Measurements from ENCODE around the gene NFATC1.
A peak's percentile ranks its signal among the peaks of the same experiment; 100 is the strongest.

Gene NFATC1

GRCh38 chr18:79455261-79455660 is 59.5 kb downstream of the NFATC1 start:
- Histone ChIP-seq H3K4ac (ENCODE audit: low read length) (peak overlapping the region; percentile 23), H3K4me3 (ENCODE audit: low read length in 2 of 2) (no peak overlapping the region), H3K79me1 (ENCODE audit: low read depth, low read length) (peaks cover 1% of the 10 kb centered on the region), H4K91ac (ENCODE audit: low read depth, low read length, poor library complexity) (no peak overlapping the region), H3K36me3 (replicated peaks in 1 of 2; ENCODE audit: control insufficient read depth in 2 of 2, insufficient read depth in 2 of 2, low read length in 2 of 2) (no peaks in the 10 kb centered on the region), H2BK12ac (ENCODE audit: low read length) (no peak overlapping the region), H2AK5ac (ENCODE audit: low read depth, low read length) (peak overlapping the region; percentile 91), H2BK15ac (ENCODE audit: low read length) (no peak overlapping the region), H3K14ac (ENCODE audit: low read length) (peak overlapping the region; percentile 2), H3K9ac (ENCODE audit: low read depth, low read length, poor library complexity) (no peak overlapping the region), H4K8ac (ENCODE audit: low read depth, low read length) (no peak overlapping the region), H2AFZ (ENCODE audit: low read length) (no peak overlapping the region), H3K9me3 (replicated peaks in 1 of 2; ENCODE audit: control insufficient read depth in 2 of 2, insufficient read depth in 1 of 2, low read depth in 1 of 2, low read length in 2 of 2) (no peaks in the 10 kb centered on the region), H3K27me3 (ENCODE audit: control insufficient read depth in 3 of 3, insufficient read depth in 3 of 3, low read depth in 1 of 3, low read length in 3 of 3) (no peaks in the 10 kb centered on the region), H2BK120ac (ENCODE audit: low read depth, low read length) (no peak overlapping the region), H3K18ac (ENCODE audit: low read length) (peak overlapping the region; percentile 2), H3K4me2 (ENCODE audit: insufficient read depth, low read length, poor library complexity, severe bottlenecking) (no peak overlapping the region), H2BK5ac (ENCODE audit: low read length) (peak overlapping the region; percentile 48), H3K23ac (ENCODE audit: low read depth, low read length, poor library complexity) (no peak overlapping the region), H3K4me1 (ENCODE audit: control insufficient read depth in 2 of 2, insufficient read depth in 1 of 2, low read depth in 1 of 2, low read length in 2 of 2) (peaks cover 0 to 10% of the 10 kb centered on the region in 2 donors), H3K27ac (replicated peaks; ENCODE audit: low read length) (no peak overlapping the region)
- no CpG with 5 or more reads among the region's 26 CpGs for WGBS, 2 donors (ENCODE audit: extremely low coverage in 2 of 2, insufficient read length in 2 of 2, insufficient replicate concordance in 1 of 2)
- no peak for DNase-seq (ENCODE audit: low spot score)

GRCh38 chr18:79456105-79456980 is 60.6 kb downstream of the NFATC1 start:
- no peak overlapping the region for H2BK12ac ChIP-seq (ENCODE audit: low read length)
- no peak for DNase-seq (ENCODE audit: low spot score)
- no peaks in the 10 kb centered on the region for H3K9me3 ChIP-seq (replicated peaks in 1 of 2; ENCODE audit: control insufficient read depth in 2 of 2, insufficient read depth in 1 of 2, low read depth in 1 of 2, low read length in 2 of 2)
- peaks cover 1% of the 10 kb centered on the region for H3K79me1 ChIP-seq (ENCODE audit: low read depth, low read length)
- no peak overlapping the region for H2AFZ ChIP-seq (ENCODE audit: low read length)
- peak overlapping the region; percentile 91 for H2AK5ac ChIP-seq (ENCODE audit: low read depth, low read length)
- no peak overlapping the region for H3K4me3 ChIP-seq (ENCODE audit: low read length in 2 of 2)
- H3K27ac ChIP-seq (replicated peaks; ENCODE audit: low read length): no peak overlapping the region
- H2BK120ac ChIP-seq (ENCODE audit: low read depth, low read length): no peak overlapping the region
- no peak overlapping the region for H4K8ac ChIP-seq (ENCODE audit: low read depth, low read length)
- no peaks in the 10 kb centered on the region for H3K36me3 ChIP-seq (replicated peaks in 1 of 2; ENCODE audit: control insufficient read depth in 2 of 2, insufficient read depth in 2 of 2, low read length in 2 of 2)
- peak overlapping the region; percentile 75 for H3K23ac ChIP-seq (ENCODE audit: low read depth, low read length, poor library complexity)
- no peak overlapping the region for H3K9ac ChIP-seq (ENCODE audit: low read depth, low read length, poor library complexity)
- peak overlapping the region; percentile 57 for H3K18ac ChIP-seq (ENCODE audit: low read length)
- no peak overlapping the region for H4K91ac ChIP-seq (ENCODE audit: low read depth, low read length, poor library complexity)
- no CpG with 5 or more reads among the region's 37 CpGs for WGBS, 2 donors (ENCODE audit: extremely low coverage in 2 of 2, insufficient read length in 2 of 2, insufficient replicate concordance in 1 of 2)
- peak overlapping the region; percentile 13 for H2BK5ac ChIP-seq (ENCODE audit: low read length)
- H2BK15ac ChIP-seq (ENCODE audit: low read length): peak overlapping the region; percentile 30
- no peak overlapping the region for H3K4me2 ChIP-seq (ENCODE audit: insufficient read depth, low read length, poor library complexity, severe bottlenecking)
- no peak overlapping the region for H3K4ac ChIP-seq (ENCODE audit: low read length)
- H3K14ac ChIP-seq (ENCODE audit: low read length): no peak overlapping the region
- H3K4me1 ChIP-seq (ENCODE audit: control insufficient read depth in 2 of 2, insufficient read depth in 1 of 2, low read depth in 1 of 2, low read length in 2 of 2): peaks cover 0 to 10% of the 10 kb centered on the region in 2 donors
- H3K27me3 ChIP-seq (ENCODE audit: control insufficient read depth in 3 of 3, insufficient read depth in 3 of 3, low read depth in 1 of 3, low read length in 3 of 3): no peaks in the 10 kb centered on the region

- Histone ChIP-seq H2AFZ (ENCODE audit: low read length) (no peak overlapping the region), H3K36me3 (replicated peaks in 1 of 2; ENCODE audit: control insufficient read depth in 2 of 2, insufficient read depth in 2 of 2, low read length in 2 of 2) (no peaks in the 10 kb centered on the region), H4K8ac (ENCODE audit: low read depth, low read length) (no peak overlapping the region), H2AK5ac (ENCODE audit: low read depth, low read length) (no peak overlapping the region), H3K27me3 (ENCODE audit: control insufficient read depth in 3 of 3, insufficient read depth in 3 of 3, low read depth in 1 of 3, low read length in 3 of 3) (no peaks in the 10 kb centered on the region), H3K23ac (ENCODE audit: low read depth, low read length, poor library complexity) (no peak overlapping the region), H2BK5ac (ENCODE audit: low read length) (no peak overlapping the region), H3K9me3 (replicated peaks in 1 of 2; ENCODE audit: control insufficient read depth in 2 of 2, insufficient read depth in 1 of 2, low read depth in 1 of 2, low read length in 2 of 2) (no peaks in the 10 kb centered on the region), H2BK12ac (ENCODE audit: low read length) (no peak overlapping the region), H3K27ac (replicated peaks; ENCODE audit: low read length) (no peak overlapping the region), H3K4me1 (ENCODE audit: control insufficient read depth in 2 of 2, insufficient read depth in 1 of 2, low read depth in 1 of 2, low read length in 2 of 2) (peaks cover 0 to 10% of the 10 kb centered on the region in 2 donors), H3K4me2 (ENCODE audit: insufficient read depth, low read length, poor library complexity, severe bottlenecking) (no peak overlapping the region), H3K18ac (ENCODE audit: low read length) (no peak overlapping the region), H3K14ac (ENCODE audit: low read length) (no peak overlapping the region), H3K4me3 (ENCODE audit: low read length in 2 of 2) (no peak overlapping the region), H2BK15ac (ENCODE audit: low read length) (no peak overlapping the region), H3K9ac (ENCODE audit: low read depth, low read length, poor library complexity) (no peak overlapping the region), H2BK120ac (ENCODE audit: low read depth, low read length) (no peak overlapping the region), H4K91ac (ENCODE audit: low read depth, low read length, poor library complexity) (no peak overlapping the region), H3K79me1 (ENCODE audit: low read depth, low read length) (peaks cover 1% of the 10 kb centered on the region), H3K4ac (ENCODE audit: low read length) (no peak overlapping the region)
- WGBS, 2 donors (ENCODE audit: extremely low coverage in 2 of 2, insufficient read length in 2 of 2, insufficient replicate concordance in 1 of 2): no CpG with 5 or more reads among the region's 12 CpGs
- DNase-seq (ENCODE audit: low spot score): no peak
Measured at GRCh38 chr18:79457239-79457638, 61.5 kb downstream of the NFATC1 start.

- Histone ChIP-seq H3K27me3 (ENCODE audit: control insufficient read depth in 3 of 3, insufficient read depth in 3 of 3, low read depth in 1 of 3, low read length in 3 of 3) (no peaks in the 10 kb centered on the region), H3K4me3 (ENCODE audit: low read length in 2 of 2) (peak overlapping the region in 1 of 2 donors; percentile 0), H2BK15ac (ENCODE audit: low read length) (peak overlapping the region; percentile 99), H3K27ac (replicated peaks; ENCODE audit: low read length) (no peak overlapping the region), H2BK5ac (ENCODE audit: low read length) (peak overlapping the region; percentile 98), H4K8ac (ENCODE audit: low read depth, low read length) (peak overlapping the region; percentile 48), H3K4me2 (ENCODE audit: insufficient read depth, low read length, poor library complexity, severe bottlenecking) (no peak overlapping the region), H3K14ac (ENCODE audit: low read length) (peak overlapping the region; percentile 94), H3K4ac (ENCODE audit: low read length) (peak overlapping the region; percentile 98), H4K91ac (ENCODE audit: low read depth, low read length, poor library complexity) (peak overlapping the region; percentile 92), H2BK12ac (ENCODE audit: low read length) (peak overlapping the region; percentile 100), H2BK120ac (ENCODE audit: low read depth, low read length) (peak overlapping the region; percentile 81), H3K9ac (ENCODE audit: low read depth, low read length, poor library complexity) (no peak overlapping the region), H3K9me3 (replicated peaks in 1 of 2; ENCODE audit: control insufficient read depth in 2 of 2, insufficient read depth in 1 of 2, low read depth in 1 of 2, low read length in 2 of 2) (no peaks in the 10 kb centered on the region), H2AFZ (ENCODE audit: low read length) (no peak overlapping the region), H3K36me3 (replicated peaks in 1 of 2; ENCODE audit: control insufficient read depth in 2 of 2, insufficient read depth in 2 of 2, low read length in 2 of 2) (no peaks in the 10 kb centered on the region), H2AK5ac (ENCODE audit: low read depth, low read length) (peak overlapping the region; percentile 100), H3K4me1 (ENCODE audit: control insufficient read depth in 2 of 2, insufficient read depth in 1 of 2, low read depth in 1 of 2, low read length in 2 of 2) (peaks cover 0 to 10% of the 10 kb centered on the region in 2 donors), H3K18ac (ENCODE audit: low read length) (peak overlapping the region; percentile 96), H3K79me1 (ENCODE audit: low read depth, low read length) (peaks cover 1% of the 10 kb centered on the region), H3K23ac (ENCODE audit: low read depth, low read length, poor library complexity) (no peak overlapping the region)
- no CpG with 5 or more reads among the region's 18 CpGs for WGBS, 2 donors (ENCODE audit: extremely low coverage in 2 of 2, insufficient read length in 2 of 2, insufficient replicate concordance in 1 of 2)
- no peak for DNase-seq (ENCODE audit: low spot score)
Measured at GRCh38 chr18:79457652-79458051, 61.9 kb downstream of the NFATC1 start.

Data from neuronal stem cell (in vitro differentiated cells).